Retina (tissue), 1 donor: Measurements from ENCODE around the gene SP140L.
"Not testable (repeated sequence)": the region's sequence is repeated elsewhere in the genome, so short reads cannot be mapped to it uniquely, and the experiment has no call there.

Experiments used
- DNase-seq: peaks from one replicate; pipeline ENCODE4 v3.0.0-alpha.2; 2016

SP140L gene

DNA sequence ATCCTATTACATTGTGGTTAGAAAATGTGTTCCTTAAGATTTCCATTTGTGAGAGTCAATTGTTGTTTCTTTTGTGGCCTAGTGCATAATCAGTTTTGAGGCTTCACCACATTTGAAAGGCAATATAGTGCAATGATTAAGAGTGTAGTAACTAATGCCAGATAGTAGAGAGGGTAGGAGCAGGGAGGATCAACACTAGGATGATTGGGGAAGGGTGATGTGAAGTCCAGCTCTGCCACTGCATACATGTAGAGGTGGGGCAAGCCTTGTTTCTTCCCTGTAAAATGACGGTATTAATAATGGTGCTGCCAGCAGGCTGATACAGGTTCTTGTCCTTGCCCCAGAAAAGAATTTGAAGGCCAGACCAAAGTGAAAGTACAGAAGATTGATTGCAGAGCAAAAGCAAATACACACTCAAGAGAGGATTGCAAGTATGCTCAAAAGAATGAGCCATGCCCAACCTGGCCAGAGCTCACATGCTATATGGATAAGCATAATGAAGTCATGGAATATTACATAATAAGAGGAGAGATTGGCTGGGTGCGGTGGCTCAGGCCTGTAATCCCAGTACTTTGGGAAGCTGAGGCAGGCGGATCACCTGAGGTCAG is 97.0 kb downstream of the SP140L start:
- no peak for DNase-seq

DNA sequence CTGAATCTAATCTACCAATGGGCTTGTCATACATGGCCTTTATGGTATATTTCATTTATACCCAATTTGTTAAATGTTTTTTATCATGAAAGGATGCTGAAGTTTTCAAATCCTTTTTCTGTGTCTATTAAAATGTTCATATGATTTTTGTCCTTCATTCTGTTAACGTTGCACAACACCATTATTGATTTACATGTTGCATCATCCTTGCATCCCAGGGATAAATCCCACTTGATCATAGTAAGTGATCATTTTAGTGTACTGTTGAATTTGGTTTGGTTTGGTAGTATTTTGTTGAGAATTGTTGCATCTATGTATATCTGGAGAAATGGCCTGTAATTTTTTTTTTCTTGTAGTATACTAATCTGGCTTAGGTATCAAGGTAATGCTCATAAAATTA is 98.4 kb downstream of the SP140L start:
- DNase-seq = no peak

DNA sequence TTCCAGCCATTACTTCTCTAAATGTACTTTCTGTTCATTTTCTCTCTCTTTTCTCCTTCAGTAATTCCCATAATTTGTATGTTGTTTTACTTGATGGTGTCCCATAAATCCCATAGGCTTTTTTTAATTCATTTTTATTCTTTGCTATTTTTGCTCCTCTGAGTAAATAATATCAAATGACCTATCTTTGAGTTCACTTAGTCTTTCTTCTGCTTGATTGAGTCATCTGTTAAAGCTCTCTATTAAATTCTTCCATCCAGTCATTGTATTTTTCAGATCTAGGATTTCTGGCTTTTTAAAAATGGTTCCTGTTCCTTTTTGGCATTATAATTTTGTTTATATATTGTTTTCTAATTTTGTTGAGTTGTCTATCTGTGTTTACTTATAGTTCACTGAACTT is 102.5 kb downstream of the SP140L start:
- no peak for DNase-seq

DNA sequence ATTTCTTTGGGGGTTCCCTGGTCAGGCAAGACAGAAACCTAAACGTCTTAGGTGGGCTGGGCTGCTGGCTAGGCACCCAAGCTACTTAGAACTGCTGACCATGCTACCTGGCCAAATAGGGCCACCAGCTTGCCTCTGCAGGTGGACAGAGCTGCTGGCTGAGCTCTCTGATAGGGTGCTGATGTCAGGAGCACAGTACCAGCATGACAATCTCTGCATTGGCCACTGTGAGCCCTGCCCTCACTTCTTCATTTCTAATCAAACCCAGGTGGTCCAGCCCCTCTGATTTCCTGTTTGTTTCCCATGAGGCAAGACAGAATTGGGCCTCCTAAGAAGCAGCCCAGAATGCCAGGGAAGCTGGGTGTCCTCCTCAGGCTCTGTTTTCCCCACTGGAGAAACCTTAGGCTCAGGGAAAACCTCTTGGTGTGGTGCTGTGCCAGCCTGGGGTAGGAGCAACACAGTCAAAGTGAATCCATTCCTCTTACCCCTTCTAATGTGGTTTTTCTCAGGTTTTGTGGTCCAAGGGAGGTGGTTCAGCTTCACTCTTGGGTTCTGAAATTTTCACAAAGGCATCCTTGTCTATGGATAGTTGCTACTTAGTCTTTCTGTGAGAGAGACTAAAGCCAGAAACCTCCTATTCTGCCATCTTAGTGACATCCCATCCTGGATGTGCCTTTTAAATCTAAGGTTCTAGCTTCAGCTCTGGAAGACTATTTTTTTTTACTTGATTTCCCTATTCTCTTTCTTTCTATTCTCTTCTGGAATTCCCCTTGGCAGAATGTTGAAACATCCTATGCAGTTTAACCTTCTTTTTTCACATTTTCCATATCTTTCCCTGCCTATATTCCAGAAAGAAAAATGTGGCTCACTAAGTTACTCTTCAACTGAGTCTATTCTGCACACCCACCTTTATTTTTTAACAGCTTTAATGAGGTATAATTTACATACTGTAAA is 104.2 kb downstream of the SP140L start:
- no peak for DNase-seq

DNA sequence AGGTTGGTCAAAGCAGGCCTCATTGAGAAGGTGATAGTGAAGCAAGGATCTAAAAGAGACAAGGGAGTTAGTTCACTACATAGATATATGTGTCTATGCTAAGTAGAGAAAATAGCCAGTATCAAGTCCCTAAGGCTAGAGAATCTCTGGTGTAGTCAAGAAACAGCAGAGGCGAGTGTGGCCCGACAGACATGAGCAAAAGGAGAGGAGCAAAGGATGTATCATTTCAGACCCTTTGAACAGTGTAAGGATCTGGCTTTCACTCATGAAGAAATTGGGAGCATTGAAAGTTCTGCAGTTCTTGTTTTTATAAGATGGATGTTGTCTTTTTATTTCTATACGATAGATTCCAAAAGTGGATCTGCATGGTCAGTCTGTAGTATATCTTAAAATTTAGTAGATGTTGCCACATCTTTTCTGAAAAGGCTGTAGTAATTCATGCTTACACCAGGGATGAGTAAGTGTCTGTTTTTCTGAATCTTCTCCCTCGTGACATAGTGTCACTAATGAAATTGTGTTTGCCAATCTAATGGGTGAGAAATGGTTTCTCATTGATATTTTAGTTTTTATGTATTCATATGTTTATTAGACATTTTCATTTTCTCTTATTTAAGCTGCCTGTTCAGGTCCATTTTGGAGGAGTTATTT is 107.8 kb downstream of the SP140L start:
- no peak for DNase-seq

DNA sequence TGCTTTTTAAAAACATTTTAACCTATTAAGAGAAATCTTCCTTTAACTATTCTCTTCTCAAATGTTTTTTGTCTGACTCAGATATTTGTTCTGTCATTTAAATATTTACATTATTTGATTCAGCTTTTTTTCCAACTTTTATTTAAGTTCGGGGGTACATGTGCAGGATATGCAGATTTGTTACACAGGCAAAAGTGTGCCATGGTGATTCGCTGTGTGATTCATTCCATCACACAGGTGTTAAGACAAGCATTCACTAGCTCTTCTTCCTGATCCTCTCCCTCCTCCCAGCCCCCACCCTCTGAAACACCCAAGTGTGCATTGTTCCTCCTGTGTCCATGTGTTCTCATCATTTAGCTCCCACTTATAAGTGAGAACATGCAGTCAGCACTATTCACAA is 108.4 kb downstream of the SP140L start:
- DNase-seq = no peak

DNA sequence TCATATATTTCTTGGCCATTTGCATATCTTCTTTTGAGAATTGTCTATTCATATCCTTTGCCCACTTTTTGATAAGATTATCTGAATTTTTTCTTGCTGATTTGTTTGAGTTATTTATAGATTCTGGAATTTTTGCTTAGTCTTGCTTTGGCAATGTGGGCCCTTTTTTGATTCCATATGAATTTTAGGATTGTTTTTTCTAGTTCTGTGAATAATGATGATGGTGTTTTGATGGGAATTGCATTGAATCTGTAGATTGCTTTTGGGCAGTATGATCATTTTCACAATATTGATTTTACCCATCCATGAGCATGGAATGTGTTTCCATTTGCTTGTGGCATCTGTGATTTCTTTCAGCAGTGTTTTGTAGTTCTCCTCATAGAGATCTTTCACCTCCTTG is 112.1 kb downstream of the SP140L start:
- DNase-seq = not testable (repeated sequence)

DNA sequence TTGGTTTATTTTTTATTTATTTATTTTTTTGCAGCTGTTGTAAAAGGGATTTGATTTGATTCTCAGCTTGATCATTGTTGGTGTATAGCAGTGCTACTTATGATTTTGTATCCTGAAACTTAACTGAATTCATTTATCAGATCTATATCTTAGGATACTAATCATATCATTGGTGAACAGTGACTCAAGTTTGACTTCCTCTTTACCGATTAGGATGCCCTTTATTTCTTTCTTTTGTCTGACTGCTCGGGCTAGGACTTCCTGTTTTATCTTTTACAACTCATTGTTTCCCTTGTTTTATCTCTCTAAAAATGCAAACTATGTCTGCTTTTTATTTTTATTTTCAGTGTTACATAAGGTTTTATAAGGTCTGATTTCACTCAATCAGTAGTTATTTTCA is 112.6 kb downstream of the SP140L start:
- no peak for DNase-seq

DNA sequence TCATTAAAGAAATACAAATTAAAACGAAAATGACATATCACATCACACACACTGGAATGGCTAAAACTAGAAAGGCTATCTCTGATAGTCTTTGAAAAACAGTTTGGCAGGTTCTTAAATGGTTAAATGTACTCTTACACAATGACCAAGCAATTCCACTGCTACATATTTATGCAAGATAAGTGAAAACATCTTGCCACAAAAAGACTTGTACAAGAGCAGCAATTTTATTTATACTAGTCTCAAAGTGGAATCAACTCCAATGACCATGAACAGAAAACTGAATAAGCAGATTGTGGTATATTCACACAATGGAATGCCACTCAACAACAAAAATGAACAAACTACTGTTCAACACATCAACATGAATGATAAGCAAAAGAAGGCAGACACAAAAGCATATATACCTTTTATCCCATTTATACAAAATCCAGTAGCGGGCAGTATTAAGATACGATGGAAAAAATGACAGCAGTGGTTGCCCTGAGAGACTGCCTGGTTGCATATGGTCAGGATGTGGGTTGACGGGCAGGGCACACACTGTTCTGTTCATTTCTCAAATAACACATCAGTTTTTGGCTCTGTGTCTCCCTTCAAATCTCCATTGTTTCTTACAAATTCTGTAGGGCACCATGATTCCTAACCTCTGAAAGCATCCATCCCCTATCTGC is 114.4 kb downstream of the SP140L start:
- DNase-seq = no peak

DNA sequence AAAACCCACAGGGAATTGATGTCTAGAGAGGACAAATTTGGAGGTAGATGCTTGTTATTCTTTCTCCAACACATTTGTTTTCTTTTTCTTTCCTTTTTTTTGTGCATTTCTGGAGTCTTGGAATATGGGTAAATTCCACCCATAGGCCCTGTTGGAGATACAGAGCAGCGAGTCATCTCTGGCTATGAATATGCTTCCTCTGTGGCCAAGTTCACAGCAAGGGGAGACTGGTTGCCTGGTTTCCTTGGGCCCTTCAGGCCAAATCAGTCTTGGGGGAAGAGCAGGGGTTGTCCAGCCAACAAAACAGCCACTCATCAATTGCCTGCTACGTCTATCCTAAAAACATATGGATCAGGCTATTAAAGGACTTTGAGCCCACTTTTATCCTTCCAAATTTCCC is 116.5 kb downstream of the SP140L start:
- DNase-seq = no peak

DNA sequence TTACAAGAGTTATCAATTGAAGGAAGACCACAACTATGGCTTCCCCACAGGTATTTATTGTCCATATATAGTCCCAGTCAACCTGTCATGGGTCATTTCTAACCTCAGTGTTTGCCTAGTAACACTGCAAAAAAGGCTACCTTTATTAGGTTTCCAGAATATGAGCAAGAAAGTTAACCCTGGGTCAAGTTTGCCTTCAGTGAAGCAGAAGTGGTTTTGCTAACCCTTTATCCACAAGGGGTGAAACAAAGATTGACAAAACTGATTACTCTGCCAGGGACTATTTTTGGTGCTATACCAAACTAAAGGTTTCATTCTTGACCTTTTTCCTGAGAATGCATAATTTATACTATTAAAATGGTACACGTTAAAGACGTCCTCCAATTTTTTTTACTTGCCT is 117.8 kb downstream of the SP140L start:
- DNase-seq = no peak

DNA sequence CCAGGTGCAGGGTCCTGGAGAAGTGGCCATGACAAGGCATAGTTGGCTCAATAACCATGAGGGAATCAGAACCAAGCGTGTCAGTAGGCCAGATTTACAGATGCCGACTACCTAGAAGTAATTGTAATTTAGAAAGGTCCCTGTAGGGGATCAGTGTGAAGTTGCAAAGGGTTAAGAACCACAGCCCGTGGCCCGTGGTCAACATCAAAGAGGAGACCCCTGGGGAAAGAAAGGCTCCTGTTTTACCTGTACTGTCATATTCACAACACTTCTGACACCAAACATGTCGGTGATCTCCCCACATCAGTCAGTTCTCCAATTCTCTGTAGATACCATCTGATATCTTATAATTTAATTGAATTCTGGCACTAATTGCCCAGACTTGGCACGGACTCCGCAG is 120.0 kb downstream of the SP140L start:
- no peak for DNase-seq

DNA sequence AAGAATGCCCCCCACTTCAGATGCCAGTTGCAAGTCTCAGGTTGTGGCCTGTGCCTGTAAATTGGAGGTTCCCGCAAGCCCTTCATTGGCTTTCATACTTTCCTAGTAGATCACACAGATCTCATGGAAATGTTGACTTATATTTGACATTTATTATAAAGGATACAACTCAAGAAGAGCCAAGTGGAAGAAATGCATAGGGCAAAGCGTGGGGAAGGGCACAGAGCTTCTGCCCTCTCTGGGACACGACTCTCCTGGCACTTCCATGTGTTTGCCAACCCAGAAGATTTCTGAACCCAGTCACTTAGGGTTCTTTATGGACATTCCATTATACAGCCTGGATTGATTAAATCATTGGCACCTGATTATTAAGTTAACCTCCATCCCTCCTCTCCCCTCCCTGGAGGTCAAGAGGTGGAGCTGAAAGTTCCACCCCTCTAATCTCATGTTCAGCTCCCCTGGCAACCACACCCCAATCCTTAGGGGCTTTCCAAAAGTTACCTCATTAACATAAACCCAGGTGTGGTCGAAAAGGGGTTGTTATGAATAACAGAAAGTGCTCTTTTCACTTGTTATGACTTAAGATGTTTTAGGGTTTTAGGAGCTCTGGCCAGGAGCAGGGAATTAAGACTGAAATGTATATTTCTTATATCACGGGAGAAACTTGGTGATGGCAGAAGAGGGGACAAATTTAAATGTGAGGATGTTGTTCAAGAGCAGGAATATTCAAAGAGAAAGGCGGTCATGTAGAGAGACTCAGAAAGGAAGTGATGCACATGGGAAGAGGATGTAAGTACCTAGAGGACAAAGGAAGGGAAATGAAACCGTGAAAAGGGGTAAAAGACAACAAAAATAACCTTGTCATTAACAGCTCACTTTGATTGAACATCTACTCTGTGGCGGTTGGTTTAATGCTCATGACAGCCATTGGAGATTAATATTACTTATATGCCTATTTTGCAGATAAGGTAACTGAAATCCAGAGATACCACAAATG is 120.8 kb downstream of the SP140L start:
- DNase-seq = no peak

DNA sequence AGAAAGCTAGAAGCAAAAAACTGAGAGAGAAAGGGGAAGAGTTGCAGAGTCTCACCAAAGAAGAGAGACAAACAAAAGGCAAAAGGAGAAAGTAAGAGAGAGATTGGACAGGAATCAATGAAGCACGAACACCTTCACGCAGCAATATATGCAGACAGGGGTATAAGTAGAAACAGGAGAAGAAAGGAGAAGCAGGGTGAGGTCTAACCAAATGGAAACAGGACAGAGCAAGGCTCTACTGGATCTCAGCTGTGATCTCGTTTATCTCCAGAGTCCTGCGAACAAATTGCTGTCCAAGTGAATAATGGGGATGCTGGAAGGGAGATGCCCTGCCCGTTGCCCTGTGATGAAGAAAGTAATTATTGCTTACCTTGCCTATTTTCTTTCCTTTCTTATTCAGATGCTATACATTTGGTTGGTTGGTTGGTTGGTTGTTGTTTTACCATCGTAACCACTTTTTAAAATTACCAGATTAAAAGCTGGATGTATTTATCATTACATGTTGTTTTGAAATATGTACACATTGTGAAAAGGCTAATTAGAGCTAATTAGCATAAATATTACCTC is 123.0 kb downstream of the SP140L start:
- no peak for DNase-seq

DNA sequence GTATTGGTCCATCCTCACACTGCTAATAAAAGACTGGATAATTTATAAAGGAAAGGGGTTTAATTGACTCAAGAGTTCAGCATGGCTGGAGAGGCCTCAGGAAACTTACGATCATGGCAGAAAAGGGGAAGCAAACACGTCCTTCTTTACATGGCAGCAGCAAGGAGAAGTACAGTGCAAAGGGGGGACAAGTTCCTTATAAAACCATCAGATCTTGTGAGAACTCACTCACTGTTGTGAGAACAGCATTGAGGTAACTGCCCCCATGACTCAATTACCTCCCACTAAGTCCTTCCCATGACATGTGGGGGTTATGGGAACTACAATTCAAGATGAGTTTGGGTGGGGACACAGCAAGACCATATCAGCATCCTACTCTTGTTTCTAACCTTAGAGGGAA is 126.0 kb downstream of the SP140L start:
- DNase-seq = no peak
